HG03060 (cell line): ENCODE measurements around the gene SAP25.

Source experiments
- ATAC-seq: cut with Tn5 transposase; IDR thresholded peaks from one replicate; pipeline ENCODE4 v1.9.1; 2021; ENCODE audit warnings: low read depth, moderate number of reproducible peaks; ENCODE audit not compliant: unreplicated experiment

SAP25 gene

DNA sequence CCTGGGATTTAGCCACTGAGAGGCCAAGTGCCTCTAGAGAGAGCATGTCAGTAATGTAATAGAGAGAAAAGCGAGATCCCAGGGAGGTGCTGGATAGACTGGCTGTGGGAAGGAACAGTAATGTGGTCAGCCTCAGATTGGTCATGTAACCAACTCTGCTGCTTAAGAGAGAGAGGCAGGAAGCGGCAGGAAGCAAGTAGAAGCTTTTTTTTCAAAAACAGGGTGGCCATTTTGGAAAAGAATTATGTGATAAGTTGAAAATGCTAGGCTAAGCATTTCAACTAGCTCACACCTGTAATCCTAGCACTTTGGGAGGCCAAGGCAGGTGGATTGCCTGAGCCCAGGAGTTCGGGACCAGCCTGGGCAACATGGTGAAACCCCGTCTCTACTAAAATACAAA, 24.7 kb upstream of the SAP25 start:
- no peak for ATAC-seq

DNA sequence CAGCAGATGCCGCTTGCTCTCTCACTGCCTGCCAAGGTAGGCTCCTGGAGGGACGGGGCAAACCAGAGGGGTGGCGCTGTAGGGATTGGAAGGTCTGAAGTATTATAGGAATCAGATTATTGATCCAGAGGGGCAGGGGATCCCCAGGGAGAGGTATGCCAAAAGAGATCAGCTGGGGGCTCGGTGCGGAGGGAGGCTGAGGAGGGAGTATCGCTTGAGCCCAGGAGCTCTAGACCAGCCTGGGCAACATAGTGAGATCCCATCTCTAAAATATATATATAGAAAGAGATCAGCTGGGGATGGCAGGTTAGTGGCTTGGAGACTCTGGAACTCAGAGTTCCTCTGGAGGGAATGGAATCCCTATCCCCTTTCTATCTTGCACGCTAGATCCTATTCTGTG, 21.5 kb upstream of the SAP25 start:
- ATAC-seq = no peak

DNA sequence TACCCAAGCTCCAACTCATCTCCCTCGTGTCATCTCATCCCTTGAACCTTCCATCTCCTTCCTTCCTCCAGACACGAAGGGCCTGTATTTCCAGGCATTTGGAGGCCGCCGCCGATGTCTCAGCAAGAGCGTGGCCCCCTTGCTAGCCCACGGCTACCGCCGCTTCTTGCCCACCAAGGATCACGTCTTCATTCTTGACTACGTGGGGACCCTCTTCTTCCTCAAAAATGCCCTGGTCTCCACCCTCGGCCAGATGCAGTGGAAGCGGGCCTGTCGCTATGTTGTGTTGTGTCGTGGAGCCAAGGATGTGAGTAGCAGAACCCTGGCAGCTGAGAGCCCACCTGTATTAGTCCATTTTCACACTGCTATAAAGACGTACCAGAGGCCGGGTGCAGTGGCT, 17.9 kb upstream of the SAP25 start:
- no peak for ATAC-seq

DNA sequence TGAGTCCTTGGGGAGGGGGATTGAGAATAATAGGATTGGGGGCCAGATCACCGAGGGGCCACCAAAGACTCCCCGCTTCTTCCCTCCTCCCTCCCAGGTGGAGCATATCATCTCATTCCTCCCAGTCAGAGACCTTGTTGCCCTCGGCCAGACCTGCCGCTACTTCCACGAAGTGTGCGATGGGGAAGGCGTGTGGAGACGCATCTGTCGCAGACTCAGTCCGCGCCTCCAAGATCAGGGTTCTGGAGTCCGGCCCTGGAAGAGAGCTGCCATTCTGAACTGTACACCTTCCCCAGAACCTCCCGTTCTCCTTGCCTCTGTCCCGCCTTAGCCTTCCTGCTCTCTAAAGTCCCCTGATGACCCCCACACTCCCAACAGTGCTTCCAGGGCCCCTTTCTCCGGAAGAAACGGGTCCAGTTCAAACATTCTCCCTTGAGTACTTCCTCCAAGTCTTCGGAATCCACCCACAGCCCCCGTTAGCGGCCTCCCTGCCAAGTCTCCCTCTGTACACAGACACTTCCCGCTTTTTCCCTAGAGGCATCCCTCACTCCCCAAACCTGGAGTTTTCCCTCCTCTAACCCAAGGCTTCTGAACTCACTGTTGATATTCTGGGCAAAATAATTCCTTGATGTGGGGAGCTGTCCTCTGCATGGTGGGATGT, 16.5 kb upstream of the SAP25 start:
- no peak for ATAC-seq

DNA sequence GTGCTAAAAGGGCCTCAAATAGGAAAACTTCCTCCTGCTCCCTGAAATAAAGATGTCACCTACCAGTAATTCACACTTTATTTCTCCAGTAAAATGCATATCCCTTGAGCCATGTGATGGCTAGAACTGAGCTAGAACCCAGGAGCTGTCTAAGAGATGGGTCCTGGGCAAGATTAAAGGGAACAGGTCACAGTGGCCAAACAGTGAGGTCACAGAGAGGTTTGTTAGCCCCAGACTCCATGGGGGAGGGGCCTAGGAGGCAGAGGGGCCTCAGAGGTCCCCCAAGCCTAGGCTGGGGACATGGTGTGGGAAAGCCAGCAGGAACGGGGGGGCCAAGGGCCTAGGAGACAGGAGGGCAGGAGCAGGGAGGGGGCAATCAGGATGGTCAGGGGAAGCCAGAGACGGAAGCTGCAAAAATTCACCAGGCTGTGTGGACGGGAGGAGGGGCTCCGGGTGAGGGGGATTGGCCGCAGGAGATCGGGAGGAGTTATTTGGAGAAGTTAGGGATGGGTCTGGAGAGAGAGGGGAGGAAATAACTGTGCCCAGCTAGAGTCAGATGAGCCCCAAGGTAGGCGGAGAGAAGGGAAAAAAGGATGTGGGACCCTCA, 15.7 kb upstream of the SAP25 start:
- no peak for ATAC-seq

DNA sequence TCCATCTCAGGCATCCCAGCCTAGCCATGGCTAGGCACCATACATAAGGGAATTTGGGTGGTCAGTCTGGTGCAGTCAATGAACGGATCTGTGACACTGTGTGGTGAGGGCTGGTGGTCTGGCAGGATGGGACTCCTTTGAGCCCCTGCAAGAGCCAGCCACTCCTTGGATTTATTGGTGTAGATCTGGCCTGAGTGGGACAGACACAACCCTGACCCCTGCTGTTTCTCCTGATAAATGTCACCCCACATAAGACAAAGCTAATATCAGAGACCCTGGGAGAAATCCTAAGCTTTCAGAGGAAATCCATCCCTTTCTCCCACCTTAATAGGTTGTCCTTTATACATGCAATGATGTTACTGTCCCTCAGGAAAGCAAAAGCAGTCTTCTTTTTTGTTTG, 14.7 kb upstream of the SAP25 start:
- ATAC-seq = no peak

DNA sequence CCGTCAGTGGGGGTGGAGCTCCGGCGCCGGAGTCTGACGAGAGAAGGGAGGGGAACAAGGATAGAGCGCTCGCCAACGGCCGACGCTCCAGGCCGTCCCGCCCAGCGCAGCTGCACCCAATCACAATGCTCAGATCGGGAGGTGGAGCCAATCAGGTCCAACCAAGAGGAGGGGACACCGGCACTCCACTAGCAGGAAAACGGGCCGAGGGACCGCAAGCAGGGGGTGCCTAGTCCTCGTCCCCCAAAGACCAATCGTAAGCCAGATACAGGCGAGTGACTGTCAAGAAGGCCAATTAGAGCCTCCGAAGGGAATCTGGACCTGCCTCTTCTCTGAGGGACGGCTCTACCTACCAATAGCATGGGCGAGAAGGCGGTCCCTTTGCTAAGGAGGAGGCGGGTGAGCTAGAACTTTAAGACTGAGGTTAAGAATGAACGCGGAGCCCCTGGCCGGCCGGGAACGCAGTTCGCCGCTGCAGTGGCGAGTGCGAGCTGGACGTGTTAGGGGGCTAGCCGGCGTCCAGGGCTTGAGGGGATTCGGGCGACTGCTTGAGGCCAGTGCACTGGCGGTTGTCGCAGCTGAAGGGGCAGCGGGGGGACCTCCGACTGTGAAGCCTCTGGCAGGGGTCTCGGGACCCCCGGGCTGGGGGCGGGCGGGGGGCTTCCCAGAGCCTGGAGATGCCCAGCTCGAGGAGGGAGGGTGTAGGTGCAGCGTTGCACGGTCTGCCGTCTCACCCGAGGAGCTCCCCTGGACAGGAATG, 12.7 kb upstream of the SAP25 start, which contains the start of gene FBXO24:
Gene FBXO24 (plus strand): TSS at position 63 of the 760 bp plus-strand sequence. CDS start 298 bp downstream, at position 361.
- peak; percentile 76 for ATAC-seq

DNA sequence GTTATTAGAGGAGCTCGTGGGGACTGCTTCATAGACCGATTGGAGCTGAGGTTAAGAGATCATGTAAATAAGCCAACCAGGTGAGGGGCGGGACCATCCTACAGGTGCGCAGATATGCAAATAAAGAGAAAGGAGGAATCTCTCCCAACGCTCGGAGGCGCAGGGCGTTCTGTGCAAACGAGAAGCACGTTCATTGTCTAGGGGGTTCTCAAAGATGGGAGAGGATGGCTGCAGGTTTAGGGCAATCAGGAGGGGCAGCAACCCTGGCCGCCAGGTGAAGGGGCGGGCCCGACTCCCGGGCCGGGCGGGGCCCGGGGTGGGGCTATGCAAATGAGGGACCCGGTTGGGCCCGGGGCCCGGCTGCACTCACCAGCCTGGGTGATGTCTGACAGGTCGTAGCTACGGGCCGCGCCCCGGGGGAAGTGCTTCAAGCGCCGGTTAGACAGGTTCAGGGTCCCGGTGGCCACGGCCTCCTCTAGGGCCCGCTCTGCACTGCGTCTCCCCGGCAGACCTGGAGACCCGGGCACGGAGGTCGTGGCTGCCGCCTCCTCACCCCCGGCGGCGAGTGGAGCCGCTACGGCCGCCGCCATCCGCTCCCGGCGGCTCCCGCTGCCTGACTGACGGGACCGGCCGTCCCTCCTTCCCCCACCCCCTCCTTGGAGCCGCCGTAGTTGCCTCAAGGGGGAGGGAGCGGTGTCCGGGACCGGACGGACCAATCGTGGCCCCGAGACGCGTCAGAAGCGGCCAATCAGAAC, 12.0 kb upstream of the SAP25 start, which contains the start of gene LRCH4:
Gene LRCH4 (minus strand): TSS at position 619 of the 755 bp plus-strand sequence. CDS start 29 bp downstream, at position 590.
- peak; percentile 18 for ATAC-seq

DNA sequence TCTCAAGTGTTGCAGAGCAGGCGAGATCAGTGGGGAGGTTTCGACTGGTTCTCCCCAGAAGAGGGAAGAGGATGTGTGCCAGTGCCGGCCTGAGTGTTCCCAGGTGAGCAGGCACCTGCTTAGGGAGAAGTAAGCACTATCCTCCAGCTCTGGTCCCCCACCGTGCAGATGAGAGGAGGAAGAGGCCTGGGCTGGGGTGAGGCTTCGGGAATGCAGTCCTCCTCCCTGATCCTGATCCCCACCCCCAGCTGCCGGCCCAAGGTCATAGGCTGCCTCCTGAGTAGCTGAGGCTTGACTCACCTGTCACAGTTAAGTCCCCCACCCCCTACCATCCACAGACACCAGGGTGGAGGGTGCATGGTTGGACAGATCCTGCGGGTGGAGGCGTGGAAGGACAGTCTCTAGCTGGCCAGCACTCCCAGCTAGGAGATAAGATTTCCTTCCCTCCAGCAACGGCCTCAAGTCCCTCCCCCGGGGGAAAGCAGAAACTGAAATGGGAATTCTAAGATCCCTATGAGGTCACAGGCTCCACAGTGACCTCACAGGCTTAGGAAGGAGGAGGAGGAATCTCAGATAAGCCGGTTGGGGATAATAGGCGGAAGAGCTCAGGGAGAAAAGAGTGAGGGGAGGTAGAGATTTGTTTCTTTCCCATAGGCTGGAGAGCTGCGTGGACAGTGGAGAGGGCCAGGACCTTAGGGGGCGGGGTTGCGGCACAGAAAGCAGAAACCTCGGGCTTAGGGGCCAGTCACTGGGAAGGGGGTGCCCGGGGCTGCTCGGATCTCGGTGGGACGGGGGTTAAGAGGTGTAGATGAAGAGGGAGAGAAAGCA, 11.2 kb upstream of the SAP25 start:
- no peak for ATAC-seq

DNA sequence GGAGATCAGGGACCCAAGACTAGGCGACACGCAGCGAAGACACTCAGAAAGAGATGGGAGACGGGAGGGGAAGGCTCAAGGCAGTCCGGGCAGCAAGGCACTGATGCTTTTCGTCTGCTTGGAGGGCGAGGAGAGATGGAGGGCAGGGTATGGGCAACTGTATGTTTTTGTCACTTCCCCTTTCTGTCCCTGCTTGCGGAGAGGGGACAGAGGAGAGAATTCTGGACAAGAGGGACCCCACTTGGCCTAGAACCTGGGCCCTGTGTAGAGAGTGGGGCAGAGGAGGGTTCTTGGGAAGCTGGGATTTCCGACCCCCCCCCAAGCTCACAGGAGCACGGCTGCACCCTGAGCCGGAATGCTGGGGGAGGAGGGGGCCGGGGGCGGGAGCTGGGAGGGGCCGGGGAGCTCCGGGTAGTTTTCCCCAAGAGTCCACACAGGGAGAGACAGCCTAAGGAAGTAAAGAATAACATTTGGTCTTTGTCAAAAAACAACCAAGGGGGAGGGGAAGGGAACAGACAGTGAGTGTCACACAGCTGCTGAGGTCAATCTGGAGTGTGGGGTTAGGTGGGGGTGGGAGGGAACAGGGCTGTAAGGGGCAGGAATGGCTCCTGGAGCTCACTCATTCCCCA, 10.5 kb upstream of the SAP25 start:
- ATAC-seq = no peak

DNA sequence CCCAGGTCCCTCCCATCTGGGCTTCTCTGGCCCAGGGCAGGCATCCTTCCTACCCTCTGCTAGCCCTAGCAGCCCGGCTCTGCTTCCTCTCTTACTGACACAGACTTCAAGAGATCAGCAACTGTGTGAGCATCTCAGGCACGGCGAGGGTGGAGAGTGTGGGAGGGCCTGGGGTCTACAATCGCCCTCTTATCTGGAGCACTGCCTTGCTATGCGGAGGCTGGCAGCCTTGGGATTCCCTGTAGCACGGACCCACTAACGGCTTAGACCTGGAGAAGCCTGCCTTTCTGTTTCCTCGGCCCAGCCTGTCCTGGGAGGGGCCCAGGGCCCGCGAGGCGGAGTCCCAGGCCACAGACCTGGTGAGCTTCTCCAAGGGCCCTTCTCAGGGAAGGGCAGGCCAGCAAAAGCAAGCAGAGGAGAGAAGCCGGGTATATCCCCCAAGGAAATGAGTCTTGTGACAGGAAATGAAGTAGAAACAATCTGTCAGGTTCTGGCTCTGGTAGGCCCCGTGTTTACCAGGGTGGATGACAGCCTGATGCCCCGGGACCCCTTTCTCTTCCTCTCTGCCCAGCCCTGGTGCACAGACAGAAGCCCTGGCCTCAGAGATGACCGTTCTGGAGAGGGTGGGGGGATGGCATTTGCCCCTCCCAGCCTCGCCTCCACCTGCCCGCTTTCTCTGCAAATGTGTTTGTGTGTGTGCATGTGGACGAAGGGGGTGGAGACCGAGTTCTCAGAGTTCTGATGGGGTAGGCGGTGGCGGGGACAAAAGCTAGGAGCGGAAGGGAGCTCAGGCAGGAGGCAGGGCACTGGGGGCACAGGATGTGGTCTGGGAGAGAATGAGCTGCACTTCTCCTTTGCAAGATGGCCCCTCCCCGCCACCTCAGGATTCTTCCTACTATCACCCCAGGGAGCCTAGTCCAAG, 9.7 kb upstream of the SAP25 start:
- no peak for ATAC-seq

DNA sequence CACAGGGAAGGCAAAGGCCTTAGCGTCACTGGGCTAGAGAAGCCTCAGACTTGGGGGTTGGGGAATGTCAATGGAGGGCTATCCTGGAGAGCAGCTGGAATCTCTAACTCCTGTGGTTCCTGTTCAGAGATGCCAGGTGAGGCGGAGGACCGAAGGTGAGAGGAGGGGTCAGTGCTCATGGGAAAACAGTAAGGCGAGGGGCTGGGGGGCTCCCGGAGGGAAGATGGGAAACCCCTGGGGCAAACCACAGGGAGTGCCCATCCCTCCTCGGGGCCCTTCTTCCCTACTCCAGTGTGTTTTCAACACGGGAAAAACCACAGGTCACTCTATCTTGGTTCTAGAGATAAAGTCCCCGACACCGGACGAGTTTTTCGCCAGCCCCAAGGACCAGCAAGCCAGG, 8.9 kb upstream of the SAP25 start:
- ATAC-seq = no peak

DNA sequence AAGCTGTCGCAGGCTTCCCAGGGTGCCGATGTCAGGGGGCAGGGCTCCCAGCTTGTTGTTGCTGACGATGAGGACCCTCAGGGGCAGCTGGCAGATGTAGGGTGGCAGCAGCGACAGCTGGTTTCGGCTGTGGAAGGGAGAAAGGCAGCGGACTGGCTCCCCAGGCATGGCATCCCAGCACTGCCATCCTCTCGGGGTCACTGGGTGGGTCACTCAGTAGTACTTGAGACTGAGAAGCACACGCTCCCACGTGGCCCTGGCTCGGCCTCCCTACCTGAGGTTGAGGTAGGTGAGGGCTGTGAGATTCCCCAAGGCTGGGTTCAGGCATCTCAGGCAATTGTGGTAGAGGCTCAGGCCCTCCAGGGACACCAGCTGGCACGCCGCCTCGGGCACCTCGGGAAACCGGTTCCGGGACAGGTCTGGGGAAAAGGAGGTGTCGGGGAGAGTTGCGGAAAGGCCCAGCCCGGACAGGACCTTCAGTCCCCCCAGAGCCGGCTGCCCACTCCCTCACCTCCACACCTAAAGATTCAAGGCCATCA, 8.4 kb upstream of the SAP25 start:
- ATAC-seq = no peak

DNA sequence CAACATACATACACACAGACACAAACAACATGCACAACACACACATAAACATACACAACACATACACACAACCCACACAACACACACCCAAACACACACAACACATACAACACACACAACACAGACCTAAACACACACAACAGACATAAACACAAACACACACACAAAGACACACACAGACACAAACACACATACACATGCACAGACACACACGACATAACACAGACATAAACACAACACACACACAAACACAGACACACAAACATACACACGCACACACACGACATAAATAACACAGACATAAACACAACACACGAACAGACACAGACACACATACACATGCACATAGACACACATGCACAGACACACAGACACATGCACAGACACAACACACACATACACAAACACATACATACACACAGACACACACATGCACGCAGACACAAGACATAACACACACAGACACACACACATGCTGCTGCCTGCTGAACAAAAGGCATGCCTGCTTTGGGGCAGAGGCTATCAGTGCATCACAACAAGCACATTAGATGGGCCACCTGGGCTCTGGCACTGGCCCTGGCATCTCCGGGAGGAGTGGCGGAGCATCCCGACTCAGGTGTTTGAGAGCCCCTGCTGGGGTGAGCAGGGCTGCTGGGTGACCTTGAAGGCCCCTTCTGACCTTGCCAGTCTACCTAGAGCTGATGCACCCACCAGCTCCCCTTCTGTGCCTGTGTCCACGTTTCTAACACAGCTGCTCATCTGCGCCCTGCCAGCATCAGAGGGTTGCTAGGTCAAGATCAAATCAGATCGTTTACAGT, 7.0 kb upstream of the SAP25 start:
- no peak for ATAC-seq

DNA sequence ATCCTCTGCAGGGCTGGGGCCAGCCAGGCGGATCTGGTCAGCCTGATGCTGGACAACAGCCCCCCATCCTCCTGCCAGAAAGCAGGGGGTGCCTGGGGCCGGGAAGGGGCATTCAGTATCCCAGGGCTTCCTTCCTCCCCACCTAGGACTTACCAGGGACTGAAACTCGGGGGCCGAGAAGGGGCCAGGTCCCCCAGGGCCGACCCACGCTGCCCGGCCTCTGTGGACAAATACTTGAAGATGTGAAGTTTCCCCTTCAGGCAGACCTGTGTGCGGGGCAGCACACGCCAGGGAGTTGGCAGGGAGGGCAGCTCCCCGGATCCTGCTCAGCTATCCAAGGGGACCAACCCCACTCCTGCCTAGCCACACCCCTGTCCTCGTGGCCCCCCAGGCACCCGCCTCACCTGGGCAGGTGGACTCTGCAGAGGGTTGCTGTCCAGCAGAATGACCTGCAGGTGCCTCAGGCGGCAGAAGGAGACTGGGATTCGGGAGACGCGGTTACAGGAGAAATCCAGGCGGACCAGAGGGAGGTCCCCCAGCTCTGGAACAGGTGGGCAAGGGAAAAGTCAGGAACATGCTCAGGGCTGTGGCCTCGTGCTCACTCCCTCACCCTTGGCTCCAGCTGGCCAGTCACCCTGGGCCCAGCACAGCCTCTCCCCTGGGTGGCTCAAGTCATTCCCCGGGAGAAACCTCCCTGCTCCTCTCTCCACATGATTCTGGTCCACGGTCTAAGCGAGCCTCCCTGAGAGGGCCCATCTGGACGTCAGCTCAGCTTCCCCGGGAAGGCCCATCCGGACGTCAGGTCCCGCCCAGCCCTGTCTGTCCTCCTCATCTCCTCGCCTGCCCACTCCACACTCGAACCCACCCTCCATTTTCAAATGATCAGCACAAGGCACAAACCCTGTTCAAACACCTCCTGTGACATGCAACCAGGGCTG, 4.8 kb upstream of the SAP25 start:
- no peak for ATAC-seq

DNA sequence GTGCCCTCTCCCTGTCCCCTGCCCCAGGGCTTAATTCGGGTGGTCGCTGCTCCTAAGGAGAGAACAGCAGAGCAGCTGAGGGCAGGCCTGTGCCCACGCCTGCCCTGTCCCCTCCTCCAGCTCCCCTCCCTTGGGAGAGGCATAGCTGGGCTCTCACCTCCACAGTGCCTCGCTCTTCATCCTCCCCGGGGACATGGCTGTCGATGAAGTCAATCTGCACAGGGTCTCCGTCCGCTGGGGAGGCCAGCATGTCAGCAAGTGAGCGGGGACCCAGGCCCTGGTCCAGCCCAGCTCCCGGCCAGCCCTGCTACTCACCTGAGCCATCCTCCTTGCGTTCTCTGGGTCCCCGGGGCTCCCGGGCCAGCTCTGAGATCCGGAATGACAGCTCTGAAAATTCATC, 3.8 kb upstream of the SAP25 start:
- ATAC-seq = no peak
